Right atrium auricular region (tissue), 2 donors: ENCODE results near the gene XRRA1. TPM values are rescaled to one million over a fixed set of nuclear protein-coding genes. Genes with fewer than 3 reads are reported as not detected.
"Not testable (repeated sequence)": the region's sequence is repeated elsewhere in the genome, so short reads cannot be mapped to it uniquely, and the experiment has no call there.

Source experiments
- DNase-seq: peaks from one replicate; pipeline ENCODE4 v3.0.0-alpha.2; 2019; ENCODE audit warnings: low spot score
- H3K27ac ChIP-seq, 2 donors: fragments of 200-600 bp; sonication (generic); 1 replicate in 1 of 2; 2 replicates in 1 of 2; pipeline ENCODE4 v1.5.1; 2016 to 2019
- H3K27me3 ChIP-seq, 2 donors: fragments of 200-600 bp; sonication (generic); one replicate each; pipeline versions ENCODE4 v1.5.1 to v1.6.0; 2017 to 2019
- H3K36me3 ChIP-seq: fragments of 200-600 bp; sonication (generic); one replicate; pipeline ENCODE4 v1.5.1; 2016
- H3K4me1 ChIP-seq, 2 donors: fragments of 200-600 bp; sonication (generic); one replicate each; pipeline versions ENCODE4 v1.5.1 to v1.6.0; 2017 to 2019
- H3K4me3 ChIP-seq, 2 donors: fragments of 200-600 bp; sonication (generic); 1 replicate in 1 of 2; 2 replicates in 1 of 2; pipeline ENCODE4 v1.5.1; 2017 to 2019; ENCODE audit warnings: mild to moderate bottlenecking in 1 of 2, moderate library complexity in 1 of 2
- H3K9me3 ChIP-seq, 2 donors: fragments of 200-600 bp; sonication (generic); one replicate each; pipeline ENCODE4 v1.5.1; 2019
- total RNA-seq, 2 donors: library from RNA; depleted of rRNA; stranded (reverse); fragments of >200 nt; gene quantifications; one replicate each; pipeline ENCODE4 v1.1.0, GENCODE V29; 2016
- TF ChIP-seq, protein P1 (sequence below), 2 donors: fragments of 200-600 bp; sonication (generic); IDR thresholded peaks; one replicate each; pipeline ENCODE4 v1.5.1; 2019; ENCODE audit warnings: antibody characterized with exemption in 2 of 2

Gene XRRA1
- total RNA-seq, 2 donors from 2014 or later = 6.8 to 8.1 TPM

GRCh38 chr11:74895340-74896116, 53.4 kb downstream of the XRRA1 start:
- TF ChIP-seq, protein P1, sequence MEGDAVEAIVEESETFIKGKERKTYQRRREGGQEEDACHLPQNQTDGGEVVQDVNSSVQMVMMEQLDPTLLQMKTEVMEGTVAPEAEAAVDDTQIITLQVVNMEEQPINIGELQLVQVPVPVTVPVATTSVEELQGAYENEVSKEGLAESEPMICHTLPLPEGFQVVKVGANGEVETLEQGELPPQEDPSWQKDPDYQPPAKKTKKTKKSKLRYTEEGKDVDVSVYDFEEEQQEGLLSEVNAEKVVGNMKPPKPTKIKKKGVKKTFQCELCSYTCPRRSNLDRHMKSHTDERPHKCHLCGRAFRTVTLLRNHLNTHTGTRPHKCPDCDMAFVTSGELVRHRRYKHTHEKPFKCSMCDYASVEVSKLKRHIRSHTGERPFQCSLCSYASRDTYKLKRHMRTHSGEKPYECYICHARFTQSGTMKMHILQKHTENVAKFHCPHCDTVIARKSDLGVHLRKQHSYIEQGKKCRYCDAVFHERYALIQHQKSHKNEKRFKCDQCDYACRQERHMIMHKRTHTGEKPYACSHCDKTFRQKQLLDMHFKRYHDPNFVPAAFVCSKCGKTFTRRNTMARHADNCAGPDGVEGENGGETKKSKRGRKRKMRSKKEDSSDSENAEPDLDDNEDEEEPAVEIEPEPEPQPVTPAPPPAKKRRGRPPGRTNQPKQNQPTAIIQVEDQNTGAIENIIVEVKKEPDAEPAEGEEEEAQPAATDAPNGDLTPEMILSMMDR (IDR thresholded peaks at IDR 0.05) = no peak
- H3K4me3 ChIP-seq = no peak overlapping the region
- H3K36me3 ChIP-seq = no peaks in the 10 kb centered on the region
- no peaks in the 10 kb centered on the region for H3K27me3 ChIP-seq
- no peak overlapping the region for H3K27ac ChIP-seq
- no peaks in the 10 kb centered on the region for H3K4me1 ChIP-seq
- peaks cover 0 to 21% of the 10 kb centered on the region in 2 donors for H3K9me3 ChIP-seq
- DNase-seq = no peak

DNA sequence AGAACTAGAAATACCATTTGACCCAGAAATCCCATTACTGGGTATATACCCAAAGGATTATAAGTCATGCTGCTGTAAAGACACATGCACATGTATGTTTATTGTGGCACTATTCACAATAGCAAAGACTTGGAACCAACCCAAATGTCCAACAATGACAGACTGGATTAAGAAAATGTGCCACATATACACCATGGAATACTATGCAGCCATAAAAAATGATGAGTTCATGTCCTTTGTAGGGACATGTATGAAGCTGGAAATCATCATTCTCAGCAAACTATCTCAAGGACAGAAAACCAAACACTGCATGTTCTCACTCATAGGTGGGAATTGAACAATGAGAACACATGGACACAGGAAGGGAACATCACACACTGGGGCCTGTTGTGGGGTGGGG, 55.9 kb downstream of the XRRA1 start:
- H3K36me3 ChIP-seq, H3K27me3 ChIP-seq, H3K4me1 ChIP-seq, H3K27ac ChIP-seq, DNase-seq, H3K4me3 ChIP-seq: not testable (repeated sequence)
- H3K9me3 ChIP-seq = peaks cover 0 to 15% of the 10 kb centered on the region in 2 donors

DNA sequence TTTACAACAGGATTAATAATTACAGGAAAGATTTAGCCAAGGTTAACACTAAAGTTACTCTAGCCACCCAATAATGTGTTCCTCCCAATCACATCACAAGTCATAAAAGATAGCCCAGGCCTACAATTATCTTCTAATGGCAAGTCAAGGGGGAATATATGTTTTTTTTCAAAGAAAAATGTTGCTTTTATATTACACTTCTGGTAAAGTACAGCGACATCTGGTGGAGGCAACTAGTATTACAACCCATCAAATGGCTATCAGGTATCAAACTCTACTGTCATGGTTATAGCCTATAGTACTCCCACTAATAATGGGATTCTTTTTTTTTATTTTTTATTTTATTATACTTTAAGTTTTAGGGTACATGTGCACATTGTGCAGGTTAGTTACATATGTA, 71.8 kb downstream of the XRRA1 start:
- no peaks in the 10 kb centered on the region for H3K27me3 ChIP-seq
- TF ChIP-seq, protein P1 (IDR thresholded peaks at IDR 0.05) = peak in 1 of 2 donors; percentile 40
- no peaks in the 10 kb centered on the region for H3K4me1 ChIP-seq
- no peak for DNase-seq
- H3K9me3 ChIP-seq = peaks cover 0 to 28% of the 10 kb centered on the region in 2 donors
- peaks cover 14% of the 10 kb centered on the region for H3K36me3 ChIP-seq
- H3K27ac ChIP-seq = no peak overlapping the region
- no peak overlapping the region for H3K4me3 ChIP-seq

- Histone ChIP-seq H3K27ac (no peak overlapping the region), H3K4me3 (no peak overlapping the region), H3K4me1 (no peaks in the 10 kb centered on the region), H3K9me3 (peaks cover 30 to 80% of the 10 kb centered on the region in 2 donors), H3K27me3 (no peaks in the 10 kb centered on the region), H3K36me3 (peaks cover 44% of the 10 kb centered on the region)
- DNase-seq = no peak
- TF ChIP-seq, protein P1 (IDR thresholded peaks at IDR 0.05) = no peak
Observed at GRCh38 chr11:74871037-74871436, 77.9 kb downstream of the XRRA1 start.

DNA sequence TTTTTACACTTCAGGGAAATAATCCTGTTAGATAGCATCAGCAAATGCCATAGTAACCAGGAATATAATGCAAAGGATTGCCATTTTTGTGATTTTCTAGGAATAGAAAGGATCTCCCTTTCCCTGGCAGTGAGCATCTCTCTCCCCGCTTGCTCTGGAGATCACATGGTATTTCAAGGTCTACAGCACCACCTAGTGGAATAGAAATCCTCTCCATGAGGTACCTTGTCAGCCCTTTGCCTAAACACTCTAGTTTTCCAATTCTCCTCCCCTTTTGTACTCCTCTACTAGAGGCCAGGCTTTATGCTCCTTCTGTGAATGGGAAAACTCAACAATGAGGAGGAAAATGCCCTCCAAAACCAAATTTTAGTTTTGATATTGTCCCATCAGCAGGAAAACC, 78.4 kb downstream of the XRRA1 start:
- Histone ChIP-seq H3K4me1 (no peaks in the 10 kb centered on the region), H3K4me3 (no peak overlapping the region), H3K27ac (no peak overlapping the region), H3K27me3 (no peaks in the 10 kb centered on the region), H3K36me3 (peaks cover 41% of the 10 kb centered on the region), H3K9me3 (peaks cover 35 to 82% of the 10 kb centered on the region in 2 donors)
- TF ChIP-seq, protein P1 (IDR thresholded peaks at IDR 0.05) = no peak
- DNase-seq = no peak

GRCh38 chr11:74866557-74866956, 82.3 kb downstream of the XRRA1 start:
- TF ChIP-seq, protein P1 (IDR thresholded peaks at IDR 0.05) = no peak
- no peak for DNase-seq
- no peaks in the 10 kb centered on the region for H3K4me1 ChIP-seq
- no peak overlapping the region for H3K4me3 ChIP-seq
- no peaks in the 10 kb centered on the region for H3K27me3 ChIP-seq
- peaks cover 34 to 66% of the 10 kb centered on the region in 2 donors for H3K9me3 ChIP-seq
- H3K36me3 ChIP-seq = peaks cover 65% of the 10 kb centered on the region
- no peak overlapping the region for H3K27ac ChIP-seq
